Gastrocnemius medialis (tissue), 4 donors: Measurements from ENCODE around the gene SSR1. TPM values are rescaled to one million over a fixed set of nuclear protein-coding genes. Genes with fewer than 3 reads are reported as not detected.
A peak's percentile ranks its signal among the peaks of the same experiment; 100 is the strongest.

Source experiments
- ATAC-seq, 2 donors: fragments of 150-250 bp; one replicate each; pipeline ENCODE4 v1.9.1; 2016
- DNase-seq, 2 donors: peaks; one replicate each; pipeline ENCODE4 v3.0.0-alpha.2; 2019
- H3K27ac ChIP-seq, 4 donors: fragments of 200-600 bp; sonication (generic); 1 replicate in 1 of 4; 2 replicates in 3 of 4; pipeline ENCODE4 v1.5.1; 2016 to 2018; ENCODE audit warnings: mild to moderate bottlenecking in 2 of 4, moderate library complexity in 1 of 4
- H3K27me3 ChIP-seq, 3 donors: fragments of 200-600 bp; sonication (generic) in 2 of 3; 1 replicate in 1 of 3; 2 replicates in 2 of 3; pipeline versions ENCODE4 v1.5.1 to v1.6.0; 2016 to 2019; ENCODE audit warnings: mild to moderate bottlenecking in 1 of 3, moderate library complexity in 1 of 3
- H3K36me3 ChIP-seq, 2 donors: fragments of 200-600 bp; sonication (generic) in 1 of 2; one replicate each; pipeline ENCODE4 v1.5.1; 2017 to 2018
- H3K4me1 ChIP-seq, 2 donors: fragments of 200-600 bp; sonication (generic) in 1 of 2; one replicate each; pipeline ENCODE4 v1.5.1; 2016 to 2017; ENCODE audit warnings: mild to moderate bottlenecking in 2 of 2
- H3K4me3 ChIP-seq, 4 donors: fragments of 200-600 bp; sonication (generic) in 3 of 4; 1 replicate in 1 of 4; 2 replicates in 3 of 4; pipeline ENCODE4 v1.5.1; 2016 to 2019; ENCODE audit warnings: mild to moderate bottlenecking in 2 of 4
- H3K9me3 ChIP-seq, 3 donors: fragments of 200-600 bp; sonication (generic) in 2 of 3; 1 replicate in 1 of 3; 2 replicates in 2 of 3; pipeline ENCODE4 v1.5.1; 2016 to 2019
- CTCF ChIP-seq, 5 experiments: fragments of 450-650 bp in 3 of 5; fragments of 200-600 bp in 2 of 5; sonication (generic) in 2 of 5; IDR thresholded peaks in 4 of 5; conservative IDR thresholded peaks in 1 of 5; 1 replicate in 4 of 5; 2 replicates in 1 of 5; pipeline ENCODE4 v1.5.1; 2016 to 2019; ENCODE audit warnings: antibody characterized with exemption in 5 of 5, mild to moderate bottlenecking in 3 of 5, moderate library complexity in 3 of 5
- POLR2A ChIP-seq, 2 donors: fragments of 450-650 bp; IDR thresholded peaks; one replicate each; pipeline ENCODE4 v1.6.1; 2017; ENCODE audit warnings: antibody characterized with exemption in 2 of 2, mild to moderate bottlenecking in 2 of 2, moderate library complexity in 2 of 2
- in situ Hi-C, 4 donors: fragments of 200-750 bp; cut with MboI; loops; one replicate each; pipeline versions ENCODE4 v1.15.0 to v1.8.0; 2017; ENCODE audit warnings: low sequenced_read_pairs in 4 of 4
- intact Hi-C: fragments of 100-400 bp; cut with DNase I; formaldehyde crosslinking; loops from one replicate; pipeline ENCODE4 v1.15.1; 2023; ENCODE audit warnings: low total_unique reads
- total RNA-seq, 4 donors: library from RNA; depleted of rRNA; stranded (reverse); fragments of >200 nt; gene quantifications; one replicate each; pipeline versions ENCODE4 v1.1.0 to v1.2.3, GENCODE V29; 2016

Gene SSR1
- total RNA-seq, 4 donors from 2014 or later, result 11.8 to 36.8 (median 18.6) TPM

DNA sequence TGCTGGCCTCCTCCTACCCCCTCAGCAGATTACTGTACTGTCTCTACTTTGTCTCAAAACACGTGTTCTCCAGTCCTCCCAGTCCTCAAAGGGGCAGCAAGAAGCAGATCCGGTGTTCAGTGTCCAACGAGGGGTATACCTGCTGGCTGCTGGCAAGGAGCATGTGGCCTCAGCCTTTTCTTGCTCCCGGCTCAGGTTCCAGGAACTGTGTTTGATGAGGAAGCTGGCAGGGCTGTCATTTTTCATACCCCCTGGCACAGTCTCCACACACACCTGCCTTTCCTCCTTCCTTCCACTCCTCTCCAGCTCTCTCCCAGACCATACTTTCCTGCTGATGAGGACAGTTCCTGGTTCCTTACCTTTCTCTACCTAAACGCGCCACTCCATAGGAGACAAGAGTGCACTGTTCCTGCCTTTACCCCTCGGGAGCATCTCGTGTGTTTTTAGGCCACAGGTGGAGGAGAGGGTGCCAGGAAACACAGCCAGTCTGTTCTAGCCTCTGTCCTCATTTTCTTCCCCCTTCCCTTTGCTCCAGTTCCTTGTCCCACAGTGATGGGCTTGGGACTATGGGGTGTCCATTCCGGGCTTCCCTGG is 77.2 kb downstream of the SSR1 start:
- ATAC-seq (peak; percentile 41 to 52), DNase-seq (peak in 1 of 2 donors; percentile 52)
- TF ChIP-seq CTCF (IDR thresholded peaks at IDR 0.05 in 4 of 5, conservative IDR thresholded peaks at IDR 0.05 in 1 of 5) (no peak), POLR2A (IDR thresholded peaks at IDR 0.05) (no peak)
- intact Hi-C loops (loop anchor here (5.0 kb wide), 4 partner anchors 94 to 309 kb away; no protein-coding TSS in a partner anchor), in situ Hi-C loops (loop anchor here (25.0 kb wide), 3 partner anchors 299 to 549 kb away; no protein-coding TSS in a partner anchor)
- Histone ChIP-seq H3K27ac (peak overlapping the region; percentile 72 to 77 (median 76)), H3K36me3 (peaks cover 0 to 17% of the 10 kb centered on the region in 2 donors), H3K27me3 (no peaks in the 10 kb centered on the region), H3K4me1 (peaks cover 18 to 29% of the 10 kb centered on the region in 2 donors), H3K4me3 (no peak overlapping the region), H3K9me3 (no peaks in the 10 kb centered on the region)

DNA sequence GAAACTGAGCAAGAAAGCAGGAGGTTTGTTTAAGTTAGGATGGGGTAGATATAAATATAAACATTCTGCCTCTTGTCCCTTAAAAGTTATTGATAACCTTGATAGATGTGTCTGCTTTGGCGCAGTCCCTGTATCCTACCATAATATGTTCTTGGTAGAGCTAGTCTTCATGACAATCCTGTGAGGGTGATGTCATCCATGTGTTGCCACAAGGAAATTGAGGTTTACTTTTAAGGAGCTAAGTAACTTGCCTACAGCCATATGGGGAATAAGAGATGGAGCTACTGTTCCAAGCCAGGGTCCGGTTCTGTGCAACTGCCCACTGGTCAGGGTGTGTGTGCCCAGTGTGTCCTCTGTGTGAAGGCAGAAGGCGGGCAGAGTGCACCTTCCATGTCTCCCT is 78.5 kb downstream of the SSR1 start:
- no peaks in the 10 kb centered on the region for H3K9me3 ChIP-seq
- no peak for DNase-seq
- in situ Hi-C loops (loop anchor here (25.0 kb wide), 3 partner anchors 297 to 547 kb away; no protein-coding TSS in a partner anchor), intact Hi-C loops (no loop called here)
- peaks cover 18 to 29% of the 10 kb centered on the region in 2 donors for H3K4me1 ChIP-seq
- TF ChIP-seq POLR2A (IDR thresholded peaks at IDR 0.05), result no peak
- no peak for TF ChIP-seq CTCF (IDR thresholded peaks at IDR 0.05 in 4 of 5, conservative IDR thresholded peaks at IDR 0.05 in 1 of 5)
- no peak overlapping the region for H3K27ac ChIP-seq
- peaks cover 2 to 23% of the 10 kb centered on the region in 2 donors for H3K36me3 ChIP-seq
- H3K27me3 ChIP-seq, result no peaks in the 10 kb centered on the region
- H3K4me3 ChIP-seq, result no peak overlapping the region
- no peak for ATAC-seq

DNA sequence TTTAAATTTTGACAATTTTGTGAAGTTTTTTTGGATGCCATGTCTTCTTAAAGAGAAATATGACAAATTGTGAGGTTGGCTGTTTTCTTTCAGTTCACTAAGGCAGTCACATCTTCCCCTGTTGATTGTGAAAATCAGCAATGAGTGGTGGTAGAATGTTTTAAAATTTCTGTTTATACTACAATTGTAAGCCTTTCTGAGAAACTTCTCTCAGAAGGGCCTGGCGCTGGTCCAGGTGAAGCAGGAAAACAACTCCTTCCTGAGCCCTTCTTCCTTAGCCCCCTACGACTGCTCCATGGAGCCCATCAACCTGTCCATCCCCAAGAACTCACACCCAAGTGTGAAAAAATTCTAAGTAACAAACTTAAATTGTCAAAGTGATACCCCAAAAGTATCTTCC is 80.6 kb downstream of the SSR1 start:
- Histone ChIP-seq H3K9me3 (no peaks in the 10 kb centered on the region), H3K4me1 (peaks cover 14 to 15% of the 10 kb centered on the region in 2 donors), H3K27ac (no peak overlapping the region), H3K4me3 (no peak overlapping the region), H3K36me3 (peaks cover 2 to 40% of the 10 kb centered on the region in 2 donors), H3K27me3 (no peaks in the 10 kb centered on the region)
- TF ChIP-seq CTCF (IDR thresholded peaks at IDR 0.05 in 4 of 5, conservative IDR thresholded peaks at IDR 0.05 in 1 of 5), result no peak
- TF ChIP-seq POLR2A (IDR thresholded peaks at IDR 0.05), result no peak
- no peak for DNase-seq
- intact Hi-C loops, result no loop called here
- in situ Hi-C loops, result loop anchor here (25.0 kb wide), 3 partner anchors 295 to 545 kb away; no protein-coding TSS in a partner anchor
- no peak for ATAC-seq

DNA sequence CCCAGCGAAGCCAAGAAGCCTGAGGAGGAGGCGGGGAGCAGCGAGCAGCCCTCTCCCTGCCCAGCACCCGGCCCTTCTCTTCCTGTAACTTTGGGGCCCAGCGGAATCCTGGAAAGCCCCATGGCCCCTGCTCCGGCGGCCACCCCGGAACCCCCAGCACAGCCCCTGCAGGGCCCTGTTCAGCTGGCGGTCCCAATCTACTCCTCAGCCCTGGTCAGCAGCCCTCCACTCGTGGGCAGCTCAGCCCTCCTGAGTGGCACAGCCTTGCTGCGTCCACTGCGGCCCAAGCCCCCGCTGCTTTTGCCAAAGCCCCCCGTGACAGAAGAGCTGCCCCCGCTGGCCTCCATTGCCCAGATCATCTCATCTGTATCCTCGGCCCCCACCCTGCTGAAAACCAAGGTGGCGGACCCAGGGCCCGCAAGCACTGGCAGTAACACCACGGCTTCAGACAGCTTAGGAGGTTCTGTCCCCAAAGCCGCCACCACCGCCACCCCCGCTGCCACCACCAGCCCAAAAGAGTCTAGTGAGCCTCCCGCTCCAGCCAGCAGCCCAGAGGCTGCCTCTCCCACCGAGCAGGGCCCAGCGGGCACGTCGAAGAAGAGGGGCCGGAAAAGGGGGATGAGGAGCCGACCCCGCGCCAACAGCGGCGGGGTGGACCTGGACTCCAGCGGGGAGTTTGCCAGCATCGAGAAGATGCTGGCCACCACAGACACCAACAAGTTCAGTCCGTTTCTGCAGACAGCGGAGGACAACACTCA is 81.9 kb downstream of the SSR1 start:
- no peak for ATAC-seq
- in situ Hi-C loops (loop anchor here (25.0 kb wide), 3 partner anchors 294 to 544 kb away; no protein-coding TSS in a partner anchor), intact Hi-C loops (no loop called here)
- TF ChIP-seq POLR2A (IDR thresholded peaks at IDR 0.05) (no peak), CTCF (IDR thresholded peaks at IDR 0.05 in 4 of 5, conservative IDR thresholded peaks at IDR 0.05 in 1 of 5) (no peak)
- H3K27me3 ChIP-seq, result no peaks in the 10 kb centered on the region
- no peaks in the 10 kb centered on the region for H3K9me3 ChIP-seq
- no peak overlapping the region for H3K27ac ChIP-seq
- no peak overlapping the region for H3K4me3 ChIP-seq
- no peak for DNase-seq
- H3K4me1 ChIP-seq, result peaks cover 7 to 10% of the 10 kb centered on the region in 2 donors
- peaks cover 2 to 51% of the 10 kb centered on the region in 2 donors for H3K36me3 ChIP-seq
